Measurements from ENCODE around the gene TENM4. TPM values are rescaled to one million over a fixed set of nuclear protein-coding genes. Genes with fewer than 3 reads are reported as not detected.

TENM4 gene
- total RNA-seq, 1 donor from 2014 or later = 0.63 TPM

GRCh38 chr11:79353706-79354105, 87.1 kb downstream of the TENM4 start:
- intact Hi-C loops (cut with micrococcal nuclease) = no loop called here

DNA sequence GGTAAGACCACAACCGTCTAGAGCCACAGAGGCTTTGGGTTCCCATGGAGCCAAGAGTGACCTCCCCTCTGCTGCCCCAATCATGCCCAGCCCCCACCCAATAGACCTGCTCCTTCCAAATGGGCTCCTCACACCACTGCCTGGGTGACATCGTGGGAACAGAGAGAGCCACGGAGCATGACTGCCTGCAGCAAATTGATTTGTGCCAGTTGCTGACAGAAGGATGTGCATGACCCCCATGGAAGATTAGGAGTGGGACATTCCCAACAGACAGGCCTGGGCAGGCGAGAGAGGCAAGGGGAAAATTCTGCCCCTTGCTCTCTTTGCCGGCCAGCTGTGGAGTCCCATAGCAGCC, 88.5 kb downstream of the TENM4 start:
- Histone ChIP-seq H3K9me3 (replicated peaks) (no peaks in the 10 kb centered on the region), H3K27ac (replicated peaks) (no peak overlapping the region), H3K36me3 (no peaks in the 10 kb centered on the region), H3K27me3 (ENCODE audit: low read depth) (peaks cover 64% of the 10 kb centered on the region), H3K4me3 (no peak overlapping the region), H3K4me1 (no peaks in the 10 kb centered on the region)
- DNase-seq = no peak
- intact Hi-C loops (cut with micrococcal nuclease) = no loop called here
- no peak for TF ChIP-seq CTCF (IDR thresholded peaks at IDR 0.05; ENCODE audit: borderline replicate concordance)

More at GRCh38 chr11:79353706-79354105, 87.1 kb downstream of the TENM4 start:
- H3K4me1 ChIP-seq = no peaks in the 10 kb centered on the region
- H3K27ac ChIP-seq (replicated peaks) = no peak overlapping the region
- H3K36me3 ChIP-seq = no peaks in the 10 kb centered on the region
- TF ChIP-seq CTCF (IDR thresholded peaks at IDR 0.05; ENCODE audit: borderline replicate concordance) = no peak
- H3K9me3 ChIP-seq (replicated peaks) = no peaks in the 10 kb centered on the region
- H3K27me3 ChIP-seq (ENCODE audit: low read depth) = peaks cover 58% of the 10 kb centered on the region
- no peak overlapping the region for H3K4me3 ChIP-seq
- DNase-seq = no peak

- intact Hi-C loops (cut with micrococcal nuclease) = no loop called here
- no peak for DNase-seq
- Histone ChIP-seq H3K27me3 (ENCODE audit: low read depth) (peaks cover 49% of the 10 kb centered on the region), H3K4me1 (no peaks in the 10 kb centered on the region), H3K36me3 (no peaks in the 10 kb centered on the region), H3K9me3 (replicated peaks) (no peaks in the 10 kb centered on the region), H3K4me3 (no peak overlapping the region), H3K27ac (replicated peaks) (no peak overlapping the region)
- TF ChIP-seq CTCF (IDR thresholded peaks at IDR 0.05; ENCODE audit: borderline replicate concordance) = no peak
Observed at GRCh38 chr11:79348976-79349682, 91.7 kb downstream of the TENM4 start.

GRCh38 chr11:79346021-79346420, 94.8 kb downstream of the TENM4 start:
- Histone ChIP-seq H3K27ac (replicated peaks) (no peak overlapping the region), H3K27me3 (ENCODE audit: low read depth) (peaks cover 49% of the 10 kb centered on the region), H3K9me3 (replicated peaks) (no peaks in the 10 kb centered on the region), H3K4me1 (no peaks in the 10 kb centered on the region), H3K4me3 (no peak overlapping the region), H3K36me3 (no peaks in the 10 kb centered on the region)
- no peak for TF ChIP-seq CTCF (IDR thresholded peaks at IDR 0.05; ENCODE audit: borderline replicate concordance)
- DNase-seq = no peak
- intact Hi-C loops (cut with micrococcal nuclease) = no loop called here

DNA sequence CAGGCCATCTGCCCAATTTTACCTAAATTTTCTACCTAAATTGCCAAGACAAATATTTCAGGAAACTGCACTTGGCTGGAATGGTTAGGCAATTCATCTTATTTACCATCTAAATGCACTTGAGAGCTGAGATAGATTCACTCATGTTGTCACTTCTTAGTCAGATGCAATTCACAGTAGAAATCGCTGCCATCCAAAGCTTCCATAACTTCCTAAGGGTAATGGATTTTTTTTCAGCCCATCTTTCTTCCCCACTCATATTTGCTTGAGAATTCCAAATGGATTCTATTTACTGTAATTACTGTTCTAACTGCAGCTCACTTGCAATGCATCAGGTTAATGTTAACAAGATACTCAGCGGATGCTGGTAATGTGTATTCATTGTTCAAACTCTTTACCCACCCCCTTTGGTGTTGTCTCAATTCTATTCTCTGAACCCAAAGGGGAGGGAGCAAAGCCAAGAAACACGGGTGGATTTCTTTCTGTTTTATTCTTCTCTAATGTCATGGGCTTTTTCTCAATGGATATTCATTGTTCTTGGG, 96.0 kb downstream of the TENM4 start:
- Histone ChIP-seq H3K4me1 (no peaks in the 10 kb centered on the region), H3K9me3 (replicated peaks) (no peaks in the 10 kb centered on the region), H3K27ac (replicated peaks) (no peak overlapping the region), H3K36me3 (no peaks in the 10 kb centered on the region), H3K27me3 (ENCODE audit: low read depth) (peaks cover 46% of the 10 kb centered on the region), H3K4me3 (no peak overlapping the region)
- DNase-seq = no peak
- intact Hi-C loops (cut with micrococcal nuclease) = no loop called here
- no peak for TF ChIP-seq CTCF (IDR thresholded peaks at IDR 0.05; ENCODE audit: borderline replicate concordance)
